D721Med (cell line): ENCODE data around the gene TMEM255B.
A peak's percentile ranks its signal among the peaks of the same experiment; 100 is the strongest.
"Not testable (repeated sequence)": the region's sequence is repeated elsewhere in the genome, so short reads cannot be mapped to it uniquely, and the experiment has no call there.

Source experiments
- DNase-seq: peaks from one replicate; pipeline ENCODE4 v3.0.0; 2011; ENCODE audit warnings: low spot score; ENCODE audit not compliant: insufficient read length
- FAIRE-seq: peaks from 2 replicates; lab custom pipeline; 2011; peaks lifted over from hg19 to GRCh38; lab: Jason Lieb, UNC
- TF ChIP-seq, protein P1 (sequence below): IDR thresholded peaks from 2 replicates; pipeline ENCODE4 v1.5.1; 2012; ENCODE audit warnings: mild to moderate bottlenecking, control low read depth; ENCODE audit not compliant: insufficient read depth; ENCODE audit errors: missing control alignments

Gene TMEM255B

GRCh38 chr13:113831061-113831460, 72.0 kb downstream of the TMEM255B start:
- DNase-seq (no peak), FAIRE-seq (no peak)
- TF ChIP-seq, protein P1, sequence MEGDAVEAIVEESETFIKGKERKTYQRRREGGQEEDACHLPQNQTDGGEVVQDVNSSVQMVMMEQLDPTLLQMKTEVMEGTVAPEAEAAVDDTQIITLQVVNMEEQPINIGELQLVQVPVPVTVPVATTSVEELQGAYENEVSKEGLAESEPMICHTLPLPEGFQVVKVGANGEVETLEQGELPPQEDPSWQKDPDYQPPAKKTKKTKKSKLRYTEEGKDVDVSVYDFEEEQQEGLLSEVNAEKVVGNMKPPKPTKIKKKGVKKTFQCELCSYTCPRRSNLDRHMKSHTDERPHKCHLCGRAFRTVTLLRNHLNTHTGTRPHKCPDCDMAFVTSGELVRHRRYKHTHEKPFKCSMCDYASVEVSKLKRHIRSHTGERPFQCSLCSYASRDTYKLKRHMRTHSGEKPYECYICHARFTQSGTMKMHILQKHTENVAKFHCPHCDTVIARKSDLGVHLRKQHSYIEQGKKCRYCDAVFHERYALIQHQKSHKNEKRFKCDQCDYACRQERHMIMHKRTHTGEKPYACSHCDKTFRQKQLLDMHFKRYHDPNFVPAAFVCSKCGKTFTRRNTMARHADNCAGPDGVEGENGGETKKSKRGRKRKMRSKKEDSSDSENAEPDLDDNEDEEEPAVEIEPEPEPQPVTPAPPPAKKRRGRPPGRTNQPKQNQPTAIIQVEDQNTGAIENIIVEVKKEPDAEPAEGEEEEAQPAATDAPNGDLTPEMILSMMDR: no peak

DNA sequence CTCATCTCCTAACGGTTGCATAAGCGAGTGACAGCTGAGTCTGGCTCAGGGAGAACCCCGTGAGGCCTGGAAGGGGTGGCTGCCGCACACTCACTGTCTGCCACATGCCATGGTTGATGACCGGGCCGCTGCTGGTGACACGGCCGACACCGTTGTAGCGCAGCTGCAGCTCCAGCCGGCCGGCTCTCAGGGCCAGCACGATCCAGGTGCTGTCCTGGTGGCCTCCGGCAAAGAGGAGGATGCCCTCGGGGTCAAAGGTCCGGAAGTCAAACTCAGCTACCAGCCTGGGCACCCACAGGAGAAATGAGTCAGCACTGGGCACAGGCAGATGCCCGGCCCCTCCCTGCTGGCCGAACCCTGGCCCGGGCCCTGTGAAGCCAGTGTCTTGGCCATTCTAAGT, 73.2 kb downstream of the TMEM255B start:
- TF ChIP-seq, protein P1: no peak
- DNase-seq: no peak
- no peak for FAIRE-seq

DNA sequence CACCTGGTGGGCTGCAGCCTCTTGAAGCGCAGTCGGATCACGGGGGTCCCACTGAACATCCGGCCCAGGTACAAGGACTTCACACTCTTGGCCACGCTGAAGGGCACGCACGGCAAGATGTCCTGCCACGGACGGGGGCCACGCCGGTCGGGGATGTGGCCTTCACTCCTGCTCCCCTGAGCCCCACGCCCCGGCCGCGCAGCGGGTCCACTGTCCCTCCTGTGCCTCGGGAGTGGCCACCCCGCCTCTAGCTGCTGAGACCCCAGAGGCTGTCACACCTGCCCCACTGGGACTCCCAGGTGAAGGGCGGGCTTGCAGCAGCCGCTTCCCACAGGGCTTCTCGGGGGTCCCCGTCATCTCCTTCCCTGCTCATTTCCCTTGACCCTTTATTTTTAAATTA, 73.6 kb downstream of the TMEM255B start:
- TF ChIP-seq, protein P1: no peak
- no peak for FAIRE-seq
- DNase-seq: no peak

DNA sequence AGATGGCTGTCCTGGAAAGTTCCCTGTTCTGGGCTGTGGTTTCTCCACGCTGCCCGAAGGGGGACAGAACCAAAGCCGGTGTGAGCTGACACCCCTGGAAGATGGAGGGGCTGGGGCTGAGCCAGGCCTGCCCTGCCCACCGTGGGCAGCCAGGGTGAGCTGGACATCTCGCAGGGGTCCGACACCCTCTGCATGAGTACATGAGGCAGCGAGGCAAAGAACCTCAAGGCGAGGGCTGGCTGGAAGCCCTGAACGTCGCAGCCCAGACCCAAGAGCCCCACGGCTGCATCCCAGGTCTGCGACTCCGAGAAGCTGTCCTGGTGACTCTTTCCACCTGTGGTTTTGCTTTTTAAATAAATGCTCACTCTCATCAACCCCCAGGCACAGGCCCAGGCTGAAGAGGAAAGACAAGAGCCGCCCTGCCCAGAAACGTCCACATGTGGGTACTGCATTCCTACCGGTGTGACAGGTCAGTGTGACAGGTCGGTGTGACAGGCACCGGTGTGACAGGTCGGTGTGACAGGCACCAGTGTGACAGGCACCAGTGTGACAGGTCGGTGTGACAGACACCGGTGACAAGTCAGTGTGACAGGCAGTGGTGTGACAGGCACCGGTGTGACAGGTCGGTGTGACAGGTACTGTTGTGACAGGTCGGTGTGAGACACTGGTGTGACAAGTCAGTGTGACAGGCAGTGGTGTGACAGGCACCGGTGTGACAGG, 74.2 kb downstream of the TMEM255B start:
- FAIRE-seq (no peak), DNase-seq (no peak)
- TF ChIP-seq, protein P1: no peak

GRCh38 chr13:113834006-113834405, 75.0 kb downstream of the TMEM255B start:
- FAIRE-seq, DNase-seq: not testable (repeated sequence)

DNA sequence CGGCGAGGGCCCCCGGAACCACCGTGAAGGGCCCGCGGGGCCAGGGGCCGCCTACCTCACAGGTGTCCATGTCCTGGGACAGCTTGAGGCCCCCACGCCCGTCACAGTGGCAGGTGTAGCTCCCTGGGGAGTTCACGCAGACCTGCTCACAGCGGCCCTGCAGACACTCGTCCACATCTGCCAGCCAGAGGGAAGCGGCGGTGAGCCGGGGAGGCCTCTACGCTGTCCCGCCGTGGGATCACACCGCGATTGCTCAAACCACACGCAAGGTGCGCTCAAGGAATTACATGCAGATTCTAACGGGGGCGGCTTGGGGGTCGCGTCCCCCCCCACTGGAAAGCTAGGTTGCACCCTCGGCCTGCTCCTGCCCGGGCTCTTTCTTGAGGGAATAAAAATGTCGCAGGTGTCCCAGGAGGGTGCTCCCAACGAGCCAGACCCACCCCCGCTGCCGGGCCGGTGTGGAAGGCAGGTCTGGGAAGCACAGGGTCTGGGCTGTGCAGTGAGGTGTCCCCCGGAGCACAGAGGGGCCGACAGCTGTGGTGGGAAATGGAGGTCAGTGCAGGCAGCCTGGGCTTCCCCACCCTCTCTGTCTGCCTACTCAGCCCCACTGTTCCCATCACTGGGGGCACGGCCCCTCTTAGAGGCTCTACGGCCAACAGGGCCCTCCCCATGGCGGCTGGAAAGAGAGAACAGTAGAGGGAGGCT, 75.6 kb downstream of the TMEM255B start:
- TF ChIP-seq, protein P1: no peak
- FAIRE-seq (no peak), DNase-seq (no peak)

- DNase-seq (peak; percentile 59), FAIRE-seq (no peak)
- TF ChIP-seq, protein P1: no peak
These were observed 76.6 kb downstream of the TMEM255B start for GRCh38 chr13:113835461-113836270.
